Trophoblast cell (in vitro differentiated cells and primary cell): ENCODE results near the gene FAM240A.
"Not testable (repeated sequence)": the region's sequence is repeated elsewhere in the genome, so short reads cannot be mapped to it uniquely, and the experiment has no call there.

ENCODE experiments used
- DNase-seq, 2 donors: peaks; one replicate each; pipeline ENCODE4 v3.0.0-alpha.2; 2016
- H2AFZ ChIP-seq: 2 replicates; pipeline ENCODE4 v1.6.1; 2013; ENCODE audit warnings: low read length, moderate library complexity, mild to moderate bottlenecking; ENCODE audit not compliant: insufficient read depth, poor library complexity
- H2AK5ac ChIP-seq: 2 replicates; pipeline ENCODE4 v1.6.1; 2013; ENCODE audit warnings: mild to moderate bottlenecking, low read length
- H2BK120ac ChIP-seq: 2 replicates; pipeline ENCODE4 v1.6.1; 2013; ENCODE audit warnings: low read length, mild to moderate bottlenecking, moderate library complexity; ENCODE audit not compliant: insufficient read depth, poor library complexity
- H2BK12ac ChIP-seq: 2 replicates; pipeline ENCODE4 v1.6.1; 2013; ENCODE audit warnings: mild to moderate bottlenecking, low read length, moderate library complexity
- H2BK5ac ChIP-seq: 2 replicates; pipeline ENCODE4 v1.6.1; 2013; ENCODE audit warnings: low read length, low read depth, moderate library complexity, mild to moderate bottlenecking; ENCODE audit not compliant: poor library complexity
- H3K14ac ChIP-seq: 2 replicates; pipeline ENCODE4 v1.6.1; 2013; ENCODE audit warnings: mild to moderate bottlenecking, low read length
- H3K18ac ChIP-seq: 2 replicates; pipeline ENCODE4 v1.6.1; 2013; ENCODE audit warnings: mild to moderate bottlenecking, low read length
- H3K23ac ChIP-seq: 2 replicates; pipeline ENCODE4 v1.6.1; 2013; ENCODE audit warnings: low read length
- H3K27ac ChIP-seq: 2 replicates; pipeline ENCODE4 v1.5.1; 2013; ENCODE audit warnings: low read depth, mild to moderate bottlenecking, inconsistent platforms, low read length, moderate library complexity
- H3K27me3 ChIP-seq: 2 replicates; pipeline ENCODE4 v1.6.1; 2013; ENCODE audit warnings: inconsistent platforms, mild to moderate bottlenecking, low read length, moderate library complexity; ENCODE audit not compliant: insufficient read depth
- H3K36me3 ChIP-seq, 2 experiments: 1 replicate in 1 of 2; 2 replicates in 1 of 2; pipeline ENCODE4 v1.6.1; 2013; ENCODE audit warnings: low read length in 2 of 2, mild to moderate bottlenecking in 2 of 2, moderate library complexity in 1 of 2; ENCODE audit not compliant: insufficient read depth in 2 of 2, control insufficient read depth in 1 of 2
- H3K4ac ChIP-seq: 2 replicates; pipeline ENCODE4 v1.6.1; 2013; ENCODE audit warnings: low read depth, mild to moderate bottlenecking, low read length, moderate library complexity
- H3K4me1 ChIP-seq, 2 experiments: 1 replicate in 1 of 2; 2 replicates in 1 of 2; pipeline ENCODE4 v1.6.1; 2013; ENCODE audit warnings: low read length in 2 of 2, mild to moderate bottlenecking in 2 of 2, moderate library complexity in 1 of 2; ENCODE audit not compliant: insufficient read depth in 2 of 2, control insufficient read depth in 1 of 2
- H3K4me2 ChIP-seq: 2 replicates; pipeline ENCODE4 v1.6.1; 2013; ENCODE audit warnings: inconsistent platforms, mild to moderate bottlenecking, low read length, moderate library complexity
- H3K4me3 ChIP-seq: 2 replicates; pipeline ENCODE4 v1.5.1; 2013; ENCODE audit warnings: mild to moderate bottlenecking, low read depth, low read length, inconsistent platforms
- H3K79me1 ChIP-seq: one replicate; pipeline ENCODE4 v1.6.1; 2013; ENCODE audit warnings: low read length
- H3K79me2 ChIP-seq: 2 replicates; pipeline ENCODE4 v1.6.1; 2013; ENCODE audit warnings: low read length, mild to moderate bottlenecking; ENCODE audit not compliant: control insufficient read depth, insufficient read depth, poor library complexity
- H3K9ac ChIP-seq: 2 replicates; pipeline ENCODE4 v1.6.1; 2013; ENCODE audit warnings: mild to moderate bottlenecking, low read length
- H3K9me3 ChIP-seq: 2 replicates; pipeline ENCODE4 v1.6.1; 2013; ENCODE audit warnings: low read depth, mild to moderate bottlenecking, control low read depth, inconsistent platforms, low read length; ENCODE audit not compliant: insufficient read depth
- H4K12ac ChIP-seq: 2 replicates; pipeline ENCODE4 v1.6.1; 2013; ENCODE audit warnings: low read depth, mild to moderate bottlenecking, low read length, moderate library complexity
- H4K8ac ChIP-seq: 2 replicates; pipeline ENCODE4 v1.6.1; 2013; ENCODE audit warnings: low read depth, mild to moderate bottlenecking, low read length, moderate library complexity
- H4K91ac ChIP-seq: one replicate; pipeline ENCODE4 v1.6.1; 2013; ENCODE audit warnings: low read depth, mild to moderate bottlenecking, low read length, moderate library complexity
- WGBS: extraction: QIAGEN DNeasy Blood & Tissue Kit; methylation state at CpG from one replicate; pipeline ENCODE4 v1.1.7; 2013; ENCODE audit warnings: missing lambda C conversion rate; ENCODE audit not compliant: insufficient read length, insufficient coverage; ENCODE audit errors: extremely low coverage; 5-methylcytosine and 5-hydroxymethylcytosine counted together

Gene FAM240A

GRCh38 chr3:46577580-46578249 lies 34.6 kb upstream of the FAM240A start:
- H3K18ac ChIP-seq, H3K27ac ChIP-seq, H3K79me2 ChIP-seq, H3K79me1 ChIP-seq, H3K14ac ChIP-seq, DNase-seq, H3K9ac ChIP-seq, H3K4me3 ChIP-seq, H3K4ac ChIP-seq, H4K8ac ChIP-seq, H2BK120ac ChIP-seq, H4K12ac ChIP-seq, H3K4me2 ChIP-seq, H3K36me3 ChIP-seq, H2AFZ ChIP-seq, H2BK12ac ChIP-seq, H3K23ac ChIP-seq, H3K27me3 ChIP-seq, H3K9me3 ChIP-seq, H4K91ac ChIP-seq, H2BK5ac ChIP-seq, H2AK5ac ChIP-seq: not testable (repeated sequence)
- no CpG with 5 or more reads among the region's 18 CpGs for WGBS
- peaks cover 7 to 12% of the 10 kb centered on the region in 2 experiments for H3K4me1 ChIP-seq

- no peak for DNase-seq
- no peak overlapping the region for H3K9ac ChIP-seq
- peaks cover 7 to 12% of the 10 kb centered on the region in 2 experiments for H3K4me1 ChIP-seq
- H3K36me3 ChIP-seq, result no peaks in the 10 kb centered on the region
- H3K14ac ChIP-seq, result no peak overlapping the region
- H2AFZ ChIP-seq, result no peak overlapping the region
- H3K79me2 ChIP-seq, result no peaks in the 10 kb centered on the region
- no peak overlapping the region for H4K12ac ChIP-seq
- H3K79me1 ChIP-seq, result peaks cover 1% of the 10 kb centered on the region
- H3K4me2 ChIP-seq, result no peak overlapping the region
- no peak overlapping the region for H3K27ac ChIP-seq
- H3K9me3 ChIP-seq, result peaks cover 2% of the 10 kb centered on the region
- H4K8ac ChIP-seq, result no peak overlapping the region
- H4K91ac ChIP-seq, result no peak overlapping the region
- no peak overlapping the region for H3K18ac ChIP-seq
- no peak overlapping the region for H2BK120ac ChIP-seq
- H3K4me3 ChIP-seq, result no peak overlapping the region
- H3K23ac ChIP-seq, result no peak overlapping the region
- H3K4ac ChIP-seq, result no peak overlapping the region
- H2BK5ac ChIP-seq, result no peak overlapping the region
- H2AK5ac ChIP-seq, result no peak overlapping the region
- H3K27me3 ChIP-seq, result peaks cover 6% of the 10 kb centered on the region
- no peak overlapping the region for H2BK12ac ChIP-seq
- no CpG with 5 or more reads among the region's 10 CpGs for WGBS
Observed at GRCh38 chr3:46578973-46579755, 33.2 kb upstream of the FAM240A start.

- WGBS, result no CpG with 5 or more reads among the region's 14 CpGs
- H3K79me2 ChIP-seq, result no peaks in the 10 kb centered on the region
Observed at GRCh38 chr3:46579756-46580286, 32.5 kb upstream of the FAM240A start.

GRCh38 chr3:46580675-46581074 lies 31.6 kb upstream of the FAM240A start:
- H2AK5ac ChIP-seq, result no peak overlapping the region
- no peak overlapping the region for H3K4me2 ChIP-seq
- no peak overlapping the region for H4K8ac ChIP-seq
- WGBS, result no CpG with 5 or more reads among the region's 1 CpG
- H3K79me2 ChIP-seq, result no peaks in the 10 kb centered on the region
- H2BK12ac ChIP-seq, result no peak overlapping the region
- H3K27me3 ChIP-seq, result peaks cover 6% of the 10 kb centered on the region
- H3K9me3 ChIP-seq, result no peaks in the 10 kb centered on the region
- no peak overlapping the region for H4K91ac ChIP-seq
- H3K14ac ChIP-seq, result no peak overlapping the region
- no peak overlapping the region for H3K27ac ChIP-seq
- H3K4ac ChIP-seq, result no peak overlapping the region
- no peak for DNase-seq
- H3K36me3 ChIP-seq, result no peaks in the 10 kb centered on the region
- no peak overlapping the region for H3K9ac ChIP-seq
- no peak overlapping the region for H2BK5ac ChIP-seq
- no peak overlapping the region for H2AFZ ChIP-seq
- peaks cover 1% of the 10 kb centered on the region for H3K79me1 ChIP-seq
- H3K23ac ChIP-seq, result no peak overlapping the region
- H2BK120ac ChIP-seq, result no peak overlapping the region
- H4K12ac ChIP-seq, result no peak overlapping the region
- H3K4me3 ChIP-seq, result no peak overlapping the region
- no peak overlapping the region for H3K18ac ChIP-seq
- H3K4me1 ChIP-seq, result peaks cover 4 to 9% of the 10 kb centered on the region in 2 experiments

More at GRCh38 chr3:46579756-46580286, 32.5 kb upstream of the FAM240A start:
- Histone ChIP-seq H3K27ac (no peak overlapping the region), H2AFZ (no peak overlapping the region), H4K12ac (no peak overlapping the region), H3K9ac (no peak overlapping the region), H3K4me3 (no peak overlapping the region), H3K4me2 (peak overlapping the region; percentile 20), H4K91ac (no peak overlapping the region), H3K23ac (no peak overlapping the region), H3K27me3 (peaks cover 6% of the 10 kb centered on the region), H3K9me3 (peaks cover 1% of the 10 kb centered on the region), H3K14ac (no peak overlapping the region), H2BK12ac (no peak overlapping the region), H2AK5ac (no peak overlapping the region), H2BK5ac (no peak overlapping the region), H3K79me1 (peaks cover 1% of the 10 kb centered on the region), H3K36me3 (no peaks in the 10 kb centered on the region), H3K4ac (no peak overlapping the region), H2BK120ac (no peak overlapping the region), H3K18ac (no peak overlapping the region), H4K8ac (no peak overlapping the region), H3K4me1 (peaks cover 7 to 11% of the 10 kb centered on the region in 2 experiments)
- no peak for DNase-seq
